PC-9 (cell line): ENCODE measurements around the gene KCNK2. TPM values are rescaled to one million over a fixed set of nuclear protein-coding genes. Genes with fewer than 3 reads are reported as not detected.

Source experiments
- BruUV-seq: library from RNA; stranded (reverse); fragments of 400-500 nt; replicated peaks from 2 replicates; lab custom pipeline; 2021; lab: Mats Ljungman, UMichigan
- CTCF ChIA-PET: fragments of 300-600 bp; sonication (Branson Sonifier 250); formaldehyde crosslinking; loops from one replicate; lab custom pipeline; 2022; ENCODE audit warnings: antibody characterized with exemption; lab: Charles Lee
- POLR2A ChIA-PET: fragments of 300-600 bp; sonication (Branson Sonifier 250); formaldehyde crosslinking; loops from one replicate; lab custom pipeline; 2022; ENCODE audit warnings: antibody characterized with exemption; ENCODE audit not compliant: unreplicated experiment; lab: Charles Lee
- DNase-seq, 2 experiments: peaks; one replicate each; pipeline versions ENCODE4 v3.0.0 to v3.0.0-alpha.2; 2015 to 2022; ENCODE audit warnings: mixed read lengths in 1 of 2
- H2AFZ ChIP-seq: fragments of 200-600 bp; sonication (generic); 2 replicates; pipeline ENCODE4 v1.8.1; 2017; ENCODE audit warnings: antibody characterized with exemption
- H3F3A ChIP-seq: fragments of 200-600 bp; sonication (generic); 2 replicates; pipeline ENCODE4 v1.8.1; 2017; ENCODE audit warnings: antibody characterized with exemption, mild to moderate bottlenecking, low read depth; ENCODE audit not compliant: insufficient read depth
- H3K27ac ChIP-seq: fragments of 200-600 bp; sonication (generic); 2 replicates; pipeline ENCODE4 v1.6.1; 2016; ENCODE audit warnings: mixed run types
- H3K27me3 ChIP-seq: fragments of 200-600 bp; sonication (generic); 2 replicates; pipeline ENCODE4 v1.6.1; 2016; ENCODE audit warnings: low read depth, mixed run types; ENCODE audit not compliant: insufficient read depth
- H3K36me3 ChIP-seq: fragments of 200-600 bp; sonication (generic); 2 replicates; pipeline ENCODE4 v1.6.1; 2016; ENCODE audit warnings: low read depth, mixed run types
- H3K4me1 ChIP-seq: fragments of 200-600 bp; sonication (generic); replicated peaks from 2 replicates; pipeline ENCODE4 v1.6.1; 2016; ENCODE audit warnings: mixed run types; ENCODE audit not compliant: insufficient read depth
- H3K4me2 ChIP-seq: fragments of 200-600 bp; sonication (generic); 2 replicates; pipeline ENCODE4 v1.6.1; 2017; ENCODE audit warnings: mixed run types
- H3K4me3 ChIP-seq: fragments of 200-600 bp; sonication (generic); 2 replicates; pipeline ENCODE4 v1.6.1; 2016; ENCODE audit warnings: mixed run types
- H3K79me2 ChIP-seq: fragments of 200-600 bp; sonication (generic); 2 replicates; pipeline ENCODE4 v1.6.1; 2017; ENCODE audit warnings: low read depth, mixed run types
- H3K9me2 ChIP-seq: fragments of 200-600 bp; sonication (generic); 2 replicates; pipeline ENCODE4 v1.8.1; 2017; ENCODE audit warnings: mild to moderate bottlenecking; ENCODE audit not compliant: insufficient read depth
- H3K9me3 ChIP-seq: fragments of 200-600 bp; sonication (generic); 2 replicates; pipeline ENCODE4 v1.8.1; 2016; ENCODE audit warnings: low read depth; ENCODE audit not compliant: insufficient read depth
- H4K20me1 ChIP-seq: fragments of 200-600 bp; sonication (generic); 2 replicates; pipeline ENCODE4 v1.8.1; 2017; ENCODE audit not compliant: insufficient read depth
- EZH2 ChIP-seq: fragments of 200-600 bp; sonication (generic); IDR thresholded peaks from 2 replicates; pipeline ENCODE4 v1.8.0; 2017; ENCODE audit warnings: antibody characterized with exemption, low read depth
- intact Hi-C: fragments of 100-400 bp; cut with micrococcal nuclease; formaldehyde crosslinking; loops from one replicate; pipeline ENCODE4 v1.10.0; 2022; ENCODE audit not compliant: unreplicated experiment
- total RNA-seq: library from RNA; stranded (reverse); gene quantifications from 2 replicates; pipeline ENCODE4 v1.2.3, GENCODE V29; 2021
- TF ChIP-seq, protein P1 (sequence below): fragments of 200-600 bp; sonication (generic); conservative IDR thresholded peaks from 2 replicates; pipeline ENCODE4 v1.6.1; 2017; ENCODE audit warnings: mixed run types, antibody characterized with exemption, mild to moderate bottlenecking, moderate library complexity

Gene KCNK2
- total RNA-seq, 1 experiment from 2014 or later: 0.90 TPM

DNA sequence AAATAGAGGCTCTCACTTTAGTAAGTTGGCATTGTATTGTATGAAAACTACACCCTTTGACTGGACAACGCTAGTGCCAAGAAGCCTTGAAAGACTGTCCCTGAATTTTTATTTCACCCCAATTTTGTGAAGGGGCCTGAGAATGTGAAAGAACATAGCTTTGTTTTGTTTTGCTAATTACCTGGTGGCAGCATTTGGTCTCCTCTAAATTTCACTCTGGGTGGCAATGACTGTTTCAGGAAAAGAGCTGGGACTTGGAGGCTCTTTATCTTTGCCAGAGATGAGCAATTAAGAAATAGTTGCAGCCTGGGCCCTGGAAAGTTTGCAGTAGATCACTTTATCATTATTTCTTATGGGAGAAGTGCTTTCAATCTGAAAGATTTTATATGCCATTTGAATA, 117.6 kb downstream of the KCNK2 start:
- no TSS peak for BruUV-seq
- Histone ChIP-seq H3K4me1 (no peaks in the 10 kb centered on the region), H3K79me2 (no peaks in the 10 kb centered on the region), H3K4me3 (no peak overlapping the region), H3F3A (no peaks in the 10 kb centered on the region), H3K36me3 (no peaks in the 10 kb centered on the region), H3K9me2 (no peaks in the 10 kb centered on the region), H3K27ac (no peak overlapping the region), H4K20me1 (no peaks in the 10 kb centered on the region), H3K9me3 (no peaks in the 10 kb centered on the region), H3K27me3 (no peaks in the 10 kb centered on the region), H3K4me2 (no peak overlapping the region), H2AFZ (no peak overlapping the region)
- ChIA-PET POLR2A (no interaction called here), CTCF (no interaction called here)
- TF ChIP-seq EZH2: no peak
- TF ChIP-seq, protein P1, sequence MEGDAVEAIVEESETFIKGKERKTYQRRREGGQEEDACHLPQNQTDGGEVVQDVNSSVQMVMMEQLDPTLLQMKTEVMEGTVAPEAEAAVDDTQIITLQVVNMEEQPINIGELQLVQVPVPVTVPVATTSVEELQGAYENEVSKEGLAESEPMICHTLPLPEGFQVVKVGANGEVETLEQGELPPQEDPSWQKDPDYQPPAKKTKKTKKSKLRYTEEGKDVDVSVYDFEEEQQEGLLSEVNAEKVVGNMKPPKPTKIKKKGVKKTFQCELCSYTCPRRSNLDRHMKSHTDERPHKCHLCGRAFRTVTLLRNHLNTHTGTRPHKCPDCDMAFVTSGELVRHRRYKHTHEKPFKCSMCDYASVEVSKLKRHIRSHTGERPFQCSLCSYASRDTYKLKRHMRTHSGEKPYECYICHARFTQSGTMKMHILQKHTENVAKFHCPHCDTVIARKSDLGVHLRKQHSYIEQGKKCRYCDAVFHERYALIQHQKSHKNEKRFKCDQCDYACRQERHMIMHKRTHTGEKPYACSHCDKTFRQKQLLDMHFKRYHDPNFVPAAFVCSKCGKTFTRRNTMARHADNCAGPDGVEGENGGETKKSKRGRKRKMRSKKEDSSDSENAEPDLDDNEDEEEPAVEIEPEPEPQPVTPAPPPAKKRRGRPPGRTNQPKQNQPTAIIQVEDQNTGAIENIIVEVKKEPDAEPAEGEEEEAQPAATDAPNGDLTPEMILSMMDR: no peak
- no peak for DNase-seq
- intact Hi-C loops: no loop called here

- Histone ChIP-seq H3K9me3 (no peaks in the 10 kb centered on the region), H3K4me3 (no peak overlapping the region), H3K36me3 (no peaks in the 10 kb centered on the region), H2AFZ (no peak overlapping the region), H3K27me3 (no peaks in the 10 kb centered on the region), H3F3A (no peaks in the 10 kb centered on the region), H3K79me2 (no peaks in the 10 kb centered on the region), H3K4me1 (no peaks in the 10 kb centered on the region), H4K20me1 (no peaks in the 10 kb centered on the region), H3K27ac (no peak overlapping the region), H3K9me2 (no peaks in the 10 kb centered on the region), H3K4me2 (no peak overlapping the region)
- no TSS peak for BruUV-seq
- TF ChIP-seq EZH2: no peak
- TF ChIP-seq, protein P1: no peak
- CTCF ChIA-PET: no interaction called here
- intact Hi-C loops: no loop called here
- no peak for DNase-seq
- POLR2A ChIA-PET: no interaction called here
These were observed 118.7 kb downstream of the KCNK2 start for GRCh38 chr1:215201283-215201682.

DNA sequence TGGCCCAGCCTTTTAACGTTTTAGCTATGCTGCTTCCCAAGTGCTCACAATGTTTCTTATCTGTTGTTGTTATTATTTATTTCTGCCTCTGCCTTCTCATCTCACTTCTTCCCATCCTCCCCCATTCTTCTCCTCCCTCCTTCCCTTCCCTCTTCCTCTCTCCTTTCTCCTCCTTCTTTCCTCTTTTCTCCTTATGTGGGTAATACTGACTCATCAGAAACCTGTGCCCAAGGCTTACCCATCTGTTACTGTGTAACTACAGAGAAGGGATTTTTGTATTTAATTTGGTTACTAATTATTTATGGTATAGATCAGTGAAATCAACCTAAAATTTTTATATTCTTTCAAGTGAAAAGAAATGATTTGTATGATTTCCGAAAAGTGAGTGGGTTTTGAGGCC, 120.3 kb downstream of the KCNK2 start:
- no peak overlapping the region for H3K4me2 ChIP-seq
- ChIA-PET CTCF (no interaction called here), POLR2A (no interaction called here)
- H3K27ac ChIP-seq: no peak overlapping the region
- no peaks in the 10 kb centered on the region for H4K20me1 ChIP-seq
- intact Hi-C loops: no loop called here
- DNase-seq: no peak
- no peak overlapping the region for H3K4me3 ChIP-seq
- no peaks in the 10 kb centered on the region for H3F3A ChIP-seq
- BruUV-seq: no TSS peak
- no peaks in the 10 kb centered on the region for H3K9me3 ChIP-seq
- H3K79me2 ChIP-seq: no peaks in the 10 kb centered on the region
- no peaks in the 10 kb centered on the region for H3K9me2 ChIP-seq
- no peak overlapping the region for H2AFZ ChIP-seq
- H3K27me3 ChIP-seq: no peaks in the 10 kb centered on the region
- H3K36me3 ChIP-seq: no peaks in the 10 kb centered on the region
- TF ChIP-seq, protein P1: no peak
- TF ChIP-seq EZH2: no peak
- H3K4me1 ChIP-seq: no peaks in the 10 kb centered on the region
